Measurements from ENCODE around the gene TEPSIN. TPM values are rescaled to one million over a fixed set of nuclear protein-coding genes. Genes with fewer than 3 reads are reported as not detected.

TEPSIN gene
- total and polyA plus RNA-seq, 2 of the 13 experiments (the other 11 are each of a cell fraction or from before 2014, with no cell fraction given), result 16.1 to 18.8 TPM

DNA sequence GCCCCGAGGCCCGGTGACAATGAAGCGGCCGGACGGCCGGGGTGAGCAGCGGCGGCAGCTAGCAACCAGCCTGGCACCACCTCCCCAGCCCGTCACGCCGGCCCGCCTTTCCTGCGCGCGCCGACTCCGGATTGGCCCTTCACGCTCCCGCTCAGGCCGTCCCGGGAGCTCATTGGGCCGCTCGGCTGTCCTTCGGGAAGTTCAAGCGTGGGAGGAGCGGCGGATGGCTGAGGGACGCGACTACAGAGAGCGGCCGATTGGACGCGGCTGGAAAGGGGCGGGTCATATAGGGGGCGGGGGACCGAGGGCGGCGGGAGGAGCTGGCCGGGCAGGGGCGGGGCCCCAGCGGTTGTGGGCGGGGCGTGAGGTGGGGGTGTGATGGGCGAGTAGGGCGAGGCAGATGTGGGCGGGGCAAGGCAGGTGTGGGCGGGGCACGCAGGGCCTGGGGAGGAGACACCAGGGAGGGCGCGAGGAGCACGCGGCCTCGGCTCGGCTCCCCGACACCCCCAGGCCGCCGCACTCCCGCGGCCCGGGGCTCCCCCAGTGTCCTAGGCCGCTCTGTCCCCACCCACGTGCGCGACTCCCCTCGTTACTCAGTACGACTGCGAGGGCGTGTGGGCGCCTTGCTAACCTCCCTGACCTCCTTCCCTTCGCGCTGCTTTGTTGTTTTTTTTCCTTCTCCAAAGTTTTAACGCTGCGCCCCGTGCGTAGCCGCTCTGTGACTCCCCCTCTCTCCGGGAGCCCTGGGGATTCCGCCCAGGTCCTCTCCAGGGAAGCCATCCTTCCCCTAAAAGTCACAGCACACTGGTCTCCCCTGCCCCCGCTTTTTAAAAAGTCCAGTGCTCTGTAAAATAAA is 15.7 kb downstream of the TEPSIN start, which contains the start of gene CEP131 (continued):
- TF ChIP-seq, protein P1, sequence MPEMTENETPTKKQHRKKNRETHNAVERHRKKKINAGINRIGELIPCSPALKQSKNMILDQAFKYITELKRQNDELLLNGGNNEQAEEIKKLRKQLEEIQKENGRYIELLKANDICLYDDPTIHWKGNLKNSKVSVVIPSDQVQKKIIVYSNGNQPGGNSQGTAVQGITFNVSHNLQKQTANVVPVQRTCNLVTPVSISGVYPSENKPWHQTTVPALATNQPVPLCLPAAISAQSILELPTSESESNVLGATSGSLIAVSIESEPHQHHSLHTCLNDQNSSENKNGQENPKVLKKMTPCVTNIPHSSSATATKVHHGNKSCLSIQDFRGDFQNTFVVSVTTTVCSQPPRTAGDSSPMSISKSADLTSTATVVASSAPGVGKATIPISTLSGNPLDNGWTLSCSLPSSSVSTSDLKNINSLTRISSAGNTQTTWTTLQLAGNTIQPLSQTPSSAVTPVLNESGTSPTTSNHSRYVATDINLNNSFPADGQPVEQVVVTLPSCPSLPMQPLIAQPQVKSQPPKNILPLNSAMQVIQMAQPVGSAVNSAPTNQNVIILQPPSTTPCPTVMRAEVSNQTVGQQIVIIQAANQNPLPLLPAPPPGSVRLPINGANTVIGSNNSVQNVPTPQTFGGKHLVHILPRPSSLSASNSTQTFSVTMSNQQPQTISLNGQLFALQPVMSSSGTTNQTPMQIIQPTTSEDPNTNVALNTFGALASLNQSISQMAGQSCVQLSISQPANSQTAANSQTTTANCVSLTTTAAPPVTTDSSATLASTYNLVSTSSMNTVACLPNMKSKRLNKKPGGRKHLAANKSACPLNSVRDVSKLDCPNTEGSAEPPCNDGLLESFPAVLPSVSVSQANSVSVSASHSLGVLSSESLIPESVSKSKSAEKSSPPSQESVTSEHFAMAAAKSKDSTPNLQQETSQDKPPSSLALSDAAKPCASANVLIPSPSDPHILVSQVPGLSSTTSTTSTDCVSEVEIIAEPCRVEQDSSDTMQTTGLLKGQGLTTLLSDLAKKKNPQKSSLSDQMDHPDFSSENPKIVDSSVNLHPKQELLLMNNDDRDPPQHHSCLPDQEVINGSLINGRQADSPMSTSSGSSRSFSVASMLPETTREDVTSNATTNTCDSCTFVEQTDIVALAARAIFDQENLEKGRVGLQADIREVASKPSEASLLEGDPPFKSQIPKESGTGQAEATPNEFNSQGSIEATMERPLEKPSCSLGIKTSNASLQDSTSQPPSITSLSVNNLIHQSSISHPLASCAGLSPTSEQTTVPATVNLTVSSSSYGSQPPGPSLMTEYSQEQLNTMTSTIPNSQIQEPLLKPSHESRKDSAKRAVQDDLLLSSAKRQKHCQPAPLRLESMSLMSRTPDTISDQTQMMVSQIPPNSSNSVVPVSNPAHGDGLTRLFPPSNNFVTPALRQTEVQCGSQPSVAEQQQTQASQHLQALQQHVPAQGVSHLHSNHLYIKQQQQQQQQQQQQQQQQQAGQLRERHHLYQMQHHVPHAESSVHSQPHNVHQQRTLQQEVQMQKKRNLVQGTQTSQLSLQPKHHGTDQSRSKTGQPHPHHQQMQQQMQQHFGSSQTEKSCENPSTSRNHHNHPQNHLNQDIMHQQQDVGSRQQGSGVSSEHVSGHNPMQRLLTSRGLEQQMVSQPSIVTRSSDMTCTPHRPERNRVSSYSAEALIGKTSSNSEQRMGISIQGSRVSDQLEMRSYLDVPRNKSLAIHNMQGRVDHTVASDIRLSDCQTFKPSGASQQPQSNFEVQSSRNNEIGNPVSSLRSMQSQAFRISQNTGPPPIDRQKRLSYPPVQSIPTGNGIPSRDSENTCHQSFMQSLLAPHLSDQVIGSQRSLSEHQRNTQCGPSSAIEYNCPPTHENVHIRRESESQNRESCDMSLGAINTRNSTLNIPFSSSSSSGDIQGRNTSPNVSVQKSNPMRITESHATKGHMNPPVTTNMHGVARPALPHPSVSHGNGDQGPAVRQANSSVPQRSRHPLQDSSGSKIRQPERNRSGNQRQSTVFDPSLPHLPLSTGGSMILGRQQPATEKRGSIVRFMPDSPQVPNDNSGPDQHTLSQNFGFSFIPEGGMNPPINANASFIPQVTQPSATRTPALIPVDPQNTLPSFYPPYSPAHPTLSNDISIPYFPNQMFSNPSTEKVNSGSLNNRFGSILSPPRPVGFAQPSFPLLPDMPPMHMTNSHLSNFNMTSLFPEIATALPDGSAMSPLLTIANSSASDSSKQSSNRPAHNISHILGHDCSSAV (CRISPR knock-in tag; IDR thresholded peaks at IDR 0.05; ENCODE audit: borderline replicate concordance), result no peak
- TF ChIP-seq CHCHD3 (CRISPR knock-in tag; IDR thresholded peaks at IDR 0.05), result no peak
- TF ChIP-seq IRX3 (CRISPR knock-in tag; IDR thresholded peaks at IDR 0.05; ENCODE audit: borderline replicate concordance, low read depth), result peak; percentile 93
- no peak for TF ChIP-seq ZNF615 (CRISPR knock-in tag; IDR thresholded peaks at IDR 0.05; ENCODE audit: borderline replicate concordance)
- TF ChIP-seq ZBTB8A (CRISPR knock-in tag; IDR thresholded peaks at IDR 0.05; ENCODE audit: borderline replicate concordance, low read depth), result peak; percentile 31; the same call in 1 of the 2 replicates
- TF ChIP-seq HNF4A (CRISPR knock-in tag; IDR thresholded peaks at IDR 0.05), result no peak
- no peak; the same call in 1 of the 2 replicates for TF ChIP-seq ZNF879 (CRISPR knock-in tag; IDR thresholded peaks at IDR 0.05)
- no peak for TF ChIP-seq NR1H2 (CRISPR knock-in tag; IDR thresholded peaks at IDR 0.05; ENCODE audit: borderline replicate concordance, low read depth)
- no peak for TF ChIP-seq ZNF557 (CRISPR knock-in tag; IDR thresholded peaks at IDR 0.05)
- no peak for TF ChIP-seq PTBP1 (IDR thresholded peaks at IDR 0.05; ENCODE audit: low read depth, low read length, poor library complexity, severe bottlenecking)
- TF ChIP-seq, protein P2, sequence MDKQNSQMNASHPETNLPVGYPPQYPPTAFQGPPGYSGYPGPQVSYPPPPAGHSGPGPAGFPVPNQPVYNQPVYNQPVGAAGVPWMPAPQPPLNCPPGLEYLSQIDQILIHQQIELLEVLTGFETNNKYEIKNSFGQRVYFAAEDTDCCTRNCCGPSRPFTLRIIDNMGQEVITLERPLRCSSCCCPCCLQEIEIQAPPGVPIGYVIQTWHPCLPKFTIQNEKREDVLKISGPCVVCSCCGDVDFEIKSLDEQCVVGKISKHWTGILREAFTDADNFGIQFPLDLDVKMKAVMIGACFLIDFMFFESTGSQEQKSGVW (CRISPR knock-in tag; IDR thresholded peaks at IDR 0.05; ENCODE audit: borderline replicate concordance), result 0 out of 2 replicates have a peak, but pooled peaks have one; percentile 18
- TF ChIP-seq RARG (CRISPR knock-in tag; IDR thresholded peaks at IDR 0.05; ENCODE audit: low read depth), result no peak
- TF ChIP-seq FOXK1 (CRISPR knock-in tag; IDR thresholded peaks at IDR 0.05; ENCODE audit: borderline replicate concordance, low read depth), result peak; percentile 16; the same call in 1 of the 2 replicates
- TF ChIP-seq, protein P3, sequence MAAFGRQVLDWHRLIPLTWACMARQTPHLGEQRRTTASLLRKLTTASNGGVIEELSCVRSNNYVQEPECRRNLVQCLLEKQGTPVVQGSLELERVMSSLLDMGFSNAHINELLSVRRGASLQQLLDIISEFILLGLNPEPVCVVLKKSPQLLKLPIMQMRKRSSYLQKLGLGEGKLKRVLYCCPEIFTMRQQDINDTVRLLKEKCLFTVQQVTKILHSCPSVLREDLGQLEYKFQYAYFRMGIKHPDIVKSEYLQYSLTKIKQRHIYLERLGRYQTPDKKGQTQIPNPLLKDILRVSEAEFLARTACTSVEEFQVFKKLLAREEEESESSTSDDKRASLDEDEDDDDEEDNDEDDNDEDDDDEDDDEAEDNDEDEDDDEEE (CRISPR knock-in tag; IDR thresholded peaks at IDR 0.05), result no peak; the same call in 1 of the 2 replicates
- no peak for TF ChIP-seq CBX5 (CRISPR knock-in tag; IDR thresholded peaks at IDR 0.05; ENCODE audit: borderline replicate concordance)
- no peak for TF ChIP-seq ZNF564 (CRISPR knock-in tag; IDR thresholded peaks at IDR 0.05)
- no peak for TF ChIP-seq GZF1 (CRISPR knock-in tag; IDR thresholded peaks at IDR 0.05)
- TF ChIP-seq, protein P4, sequence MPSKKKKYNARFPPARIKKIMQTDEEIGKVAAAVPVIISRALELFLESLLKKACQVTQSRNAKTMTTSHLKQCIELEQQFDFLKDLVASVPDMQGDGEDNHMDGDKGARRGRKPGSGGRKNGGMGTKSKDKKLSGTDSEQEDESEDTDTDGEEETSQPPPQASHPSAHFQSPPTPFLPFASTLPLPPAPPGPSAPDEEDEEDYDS (CRISPR knock-in tag; IDR thresholded peaks at IDR 0.05), result peak; percentile 19; the same call in 1 of the 2 replicates
